Kidney tubule cell (primary cell): ENCODE measurements around the gene CPNE8.
A peak's percentile ranks its signal among the peaks of the same experiment; 100 is the strongest.

Experiments
- DNase-seq: peaks from one replicate; pipeline ENCODE4 v3.0.0-alpha.2; 2018; ENCODE audit warnings: low spot score

Gene CPNE8

DNA sequence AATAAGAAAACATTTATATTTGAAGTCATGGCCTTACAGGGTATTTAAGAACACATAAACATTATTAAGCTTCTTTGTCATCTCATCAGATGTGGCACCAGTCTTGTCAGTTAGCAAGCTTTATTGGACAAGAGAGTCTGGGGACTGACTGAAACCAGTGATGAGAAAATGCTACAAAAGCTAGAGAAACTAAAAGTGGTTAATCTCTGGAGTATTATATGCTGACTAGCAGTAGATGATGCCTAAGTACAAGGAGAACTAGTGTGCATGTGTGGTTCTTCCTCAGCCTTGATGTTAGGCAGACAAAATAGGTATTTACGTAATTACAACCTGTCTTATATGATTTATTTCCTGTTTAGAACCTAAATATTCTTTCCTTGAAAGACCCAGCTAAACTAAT lies 176.5 kb downstream of the CPNE8 start:
- no peak for DNase-seq

DNA sequence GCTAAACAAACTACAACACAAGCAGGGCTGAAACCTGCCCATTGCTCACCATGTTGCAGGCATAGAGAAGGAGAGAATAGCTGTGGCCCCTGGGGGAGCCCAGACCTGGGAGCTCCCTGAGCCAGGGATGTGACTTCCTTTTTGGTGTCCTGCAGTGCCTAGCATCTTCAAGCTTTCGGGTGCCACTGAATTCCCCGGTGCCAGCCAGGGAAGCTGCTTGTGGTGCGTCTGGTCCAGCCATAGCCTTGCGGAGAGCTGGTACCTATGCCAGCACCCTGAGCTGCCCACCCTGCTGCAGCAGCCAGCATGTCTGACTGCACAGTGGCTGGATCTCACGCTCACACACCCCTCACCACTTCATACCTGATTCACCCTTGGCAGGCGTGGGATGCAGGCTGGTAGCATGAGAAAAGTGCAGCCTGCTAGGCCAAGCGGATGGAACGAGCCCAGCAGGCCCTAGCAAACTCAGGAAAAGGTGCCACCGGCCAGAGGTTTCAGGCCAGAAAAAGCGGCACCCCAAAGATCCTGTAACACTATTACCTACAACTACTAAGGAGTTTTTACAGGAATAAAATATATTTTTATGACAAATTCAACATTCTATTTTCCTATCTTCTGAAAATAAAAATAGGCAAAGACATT lies 183.7 kb downstream of the CPNE8 start:
- no peak for DNase-seq

DNA sequence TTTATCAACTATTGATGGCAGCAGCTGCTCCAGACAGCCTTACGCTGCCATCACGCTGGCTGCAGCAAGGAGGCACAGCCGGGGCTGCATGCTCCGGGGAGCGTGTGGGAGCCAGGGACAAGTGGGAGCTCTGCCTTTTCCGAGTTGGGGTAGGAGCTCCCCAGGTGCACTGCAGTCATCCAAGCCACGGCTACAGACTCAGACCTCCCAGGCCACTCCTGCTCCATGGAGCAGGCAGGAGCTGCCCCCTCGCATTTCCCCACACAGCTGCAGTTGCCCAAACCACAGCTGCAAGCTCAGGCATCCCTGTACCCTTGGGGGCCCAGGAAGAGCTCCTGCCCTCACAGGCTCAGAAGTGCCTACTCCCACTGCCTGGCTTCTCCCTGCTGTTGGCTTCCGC lies 184.7 kb downstream of the CPNE8 start:
- no peak for DNase-seq

DNA sequence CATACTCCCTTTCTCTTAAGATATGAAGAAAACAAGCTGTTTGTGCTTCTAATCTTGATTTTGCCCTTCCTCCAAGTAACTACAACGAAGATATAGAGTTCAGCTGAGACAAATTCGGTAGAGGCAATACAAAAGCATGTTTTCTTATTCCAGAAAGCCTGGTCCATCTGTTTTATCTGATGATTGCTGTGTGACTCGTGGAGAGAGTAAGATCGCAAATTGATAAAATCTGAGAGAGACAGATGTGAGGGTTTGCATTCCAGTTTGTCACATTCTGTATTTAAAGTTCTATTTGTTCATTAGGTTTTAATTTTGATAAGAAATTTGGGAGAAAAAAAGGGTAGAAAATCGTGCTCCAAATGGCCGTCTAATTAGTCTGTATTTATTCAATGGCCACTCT lies 192.1 kb downstream of the CPNE8 start:
- DNase-seq: no peak

DNA sequence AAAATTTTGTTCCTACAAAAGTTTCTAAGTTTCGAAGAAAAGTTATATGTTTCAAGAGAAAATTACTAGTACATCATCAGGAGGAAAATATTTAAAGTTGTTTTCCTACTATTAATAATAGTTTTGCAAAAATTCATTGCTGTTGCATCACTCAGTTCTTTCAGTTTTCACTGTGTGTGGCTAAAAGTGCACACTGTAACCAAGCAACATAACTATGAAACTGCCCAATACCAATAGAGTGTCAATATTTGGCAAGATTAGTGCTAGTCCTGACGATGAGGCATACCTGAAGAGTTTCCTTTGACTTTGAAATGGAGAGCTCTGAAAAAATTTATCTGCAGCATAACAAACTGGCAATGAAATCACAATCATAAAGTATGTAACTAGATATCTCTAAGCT lies 194.3 kb downstream of the CPNE8 start:
- DNase-seq: no peak

DNA sequence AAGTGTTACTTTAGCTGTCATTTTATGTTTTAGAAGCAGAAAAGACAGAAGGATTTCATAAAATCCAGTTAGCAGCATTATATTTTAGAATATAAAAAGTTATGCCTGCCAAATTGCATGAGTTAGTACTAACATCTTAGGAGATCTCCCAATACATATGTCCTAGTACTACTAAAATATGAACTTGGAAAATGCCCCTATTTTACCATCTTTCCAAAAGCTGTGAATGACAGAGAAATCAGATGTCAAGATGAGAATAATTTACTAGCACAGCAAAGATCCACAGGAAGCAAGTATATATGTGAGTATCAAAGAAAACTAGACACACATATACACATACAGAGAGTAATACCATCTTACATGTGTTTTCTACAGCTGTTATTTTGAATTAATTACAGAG lies 196.9 kb downstream of the CPNE8 start:
- no peak for DNase-seq

DNA sequence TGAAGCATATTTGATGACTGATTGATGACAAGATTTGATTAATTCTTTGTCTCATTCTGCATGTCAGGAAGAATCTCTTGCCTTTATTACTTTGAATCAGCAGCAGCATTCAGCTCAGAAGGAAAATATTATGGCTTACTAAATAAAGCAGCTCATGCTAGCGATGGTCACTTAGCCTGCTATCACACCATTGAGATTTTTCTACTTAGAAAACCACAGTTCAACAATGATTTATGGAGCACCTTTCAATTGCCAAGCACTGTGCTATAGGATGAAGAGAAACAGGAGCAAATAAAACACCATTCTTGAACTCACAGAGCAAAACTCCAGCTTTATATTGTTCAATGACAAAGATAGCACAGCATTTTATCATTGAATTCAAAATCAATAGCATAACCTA lies 197.7 kb downstream of the CPNE8 start:
- no peak for DNase-seq

DNA sequence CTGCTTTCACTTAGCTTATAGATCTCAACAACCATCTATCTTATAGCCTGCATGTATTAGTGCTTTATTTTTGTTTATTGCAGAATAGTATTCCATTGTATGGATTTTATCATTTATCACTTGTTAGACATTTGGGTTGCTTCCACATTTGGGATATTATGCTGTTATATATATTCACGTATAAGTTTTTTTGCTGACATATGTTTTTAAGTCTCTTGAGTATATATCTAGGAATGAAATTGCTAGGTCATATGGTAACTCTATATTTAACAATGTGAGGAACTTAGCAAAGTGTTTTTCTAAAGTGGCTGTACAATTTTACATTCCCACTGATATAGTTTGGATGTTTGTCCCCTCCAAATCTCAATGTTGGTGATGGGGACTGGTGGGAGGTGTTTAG lies 208.1 kb downstream of the CPNE8 start:
- no peak for DNase-seq

DNA sequence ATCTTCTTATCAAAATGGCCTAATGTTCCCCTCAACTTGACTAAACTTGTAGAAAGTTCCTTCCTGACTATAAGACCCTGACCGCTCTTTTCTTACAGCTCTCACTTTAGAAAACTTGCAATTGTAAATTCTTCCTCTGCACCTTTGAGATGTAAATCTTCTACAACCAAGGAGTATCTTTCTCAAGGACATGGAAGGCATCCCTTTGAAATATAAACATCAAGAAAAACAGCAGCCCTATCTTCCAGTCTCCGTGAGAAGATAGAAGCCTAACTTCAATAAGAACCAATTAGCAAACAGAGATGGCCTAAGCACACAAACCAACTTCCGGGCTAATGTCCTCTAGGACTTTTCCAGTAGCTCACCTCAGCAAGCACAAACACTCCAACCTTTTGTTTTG lies 210.3 kb downstream of the CPNE8 start:
- DNase-seq: no peak

DNA sequence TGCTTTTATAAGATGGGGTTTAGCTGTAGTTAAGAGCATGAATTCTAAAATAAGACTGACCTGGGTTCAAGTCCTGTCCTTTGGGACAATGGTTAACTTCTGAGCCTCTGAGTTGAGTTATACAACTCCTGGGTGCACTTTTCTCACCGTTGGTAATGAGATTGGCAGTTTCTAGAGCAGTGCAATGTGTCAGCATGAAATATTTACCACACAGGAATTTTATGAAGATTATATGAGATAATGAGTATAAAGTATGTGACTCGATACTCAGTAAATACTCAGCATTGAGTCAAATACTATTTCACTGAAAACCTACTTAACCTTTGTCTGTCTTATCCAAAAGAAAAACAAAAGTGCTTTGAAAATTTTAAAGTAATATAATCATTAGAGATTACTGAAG lies 214.2 kb downstream of the CPNE8 start:
- peak; percentile 26 for DNase-seq

DNA sequence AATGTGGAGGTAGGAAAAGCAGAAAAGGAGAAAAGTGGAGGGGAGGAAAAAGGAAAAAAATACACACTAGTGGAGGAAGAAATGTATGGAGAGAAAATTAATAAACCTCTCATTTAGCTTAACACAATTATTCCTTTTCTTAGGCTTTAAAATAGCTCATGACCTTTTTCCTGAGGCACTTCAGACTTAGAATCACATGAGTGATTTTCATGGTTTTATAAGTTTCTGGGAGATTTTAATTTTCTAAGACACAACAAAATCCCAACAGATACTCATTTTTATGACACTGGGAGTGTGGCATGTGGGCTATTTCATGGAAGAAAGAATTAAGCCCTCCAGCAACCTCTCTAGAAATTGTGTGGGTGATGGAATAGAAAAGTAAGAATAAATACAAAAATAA lies 214.7 kb downstream of the CPNE8 start:
- DNase-seq: no peak

DNA sequence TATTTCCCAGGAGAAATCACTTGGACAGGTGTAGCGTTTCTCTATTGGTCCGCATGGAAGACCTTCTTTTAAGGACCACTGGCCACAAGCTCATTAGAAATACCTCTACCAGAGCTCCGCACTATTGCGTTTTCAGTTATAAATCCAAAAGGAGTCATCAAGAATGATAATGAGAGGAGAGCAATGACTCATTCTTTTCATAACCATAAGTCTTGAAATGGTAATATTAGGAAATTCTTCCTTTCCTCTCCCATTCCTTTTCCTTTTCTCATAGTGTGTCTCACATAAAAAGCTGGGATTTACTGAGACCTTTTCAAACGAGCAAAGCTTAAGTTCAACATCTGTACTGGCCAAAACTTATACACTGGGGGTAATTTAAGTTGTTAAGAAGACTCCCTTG lies 215.7 kb downstream of the CPNE8 start:
- DNase-seq: no peak

DNA sequence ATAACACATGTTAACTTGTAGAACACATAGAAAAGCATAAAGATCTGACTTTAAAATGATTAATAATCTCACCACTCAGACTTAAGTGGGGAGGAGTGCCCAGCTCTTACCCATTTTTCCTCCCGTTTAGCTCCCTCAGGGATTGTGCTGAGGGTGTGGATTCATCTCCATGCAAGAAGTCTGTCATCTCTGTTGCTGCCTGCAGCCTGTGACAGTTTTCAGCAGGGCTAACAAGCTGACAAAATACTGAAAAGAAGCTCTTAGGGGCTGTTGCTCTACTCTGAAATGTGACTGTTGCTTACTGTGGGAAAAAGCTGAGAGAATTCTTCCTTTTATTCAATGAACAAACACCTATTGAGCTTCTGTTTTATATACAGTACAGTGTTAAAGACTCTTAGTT lies 216.2 kb downstream of the CPNE8 start:
- DNase-seq: no peak

DNA sequence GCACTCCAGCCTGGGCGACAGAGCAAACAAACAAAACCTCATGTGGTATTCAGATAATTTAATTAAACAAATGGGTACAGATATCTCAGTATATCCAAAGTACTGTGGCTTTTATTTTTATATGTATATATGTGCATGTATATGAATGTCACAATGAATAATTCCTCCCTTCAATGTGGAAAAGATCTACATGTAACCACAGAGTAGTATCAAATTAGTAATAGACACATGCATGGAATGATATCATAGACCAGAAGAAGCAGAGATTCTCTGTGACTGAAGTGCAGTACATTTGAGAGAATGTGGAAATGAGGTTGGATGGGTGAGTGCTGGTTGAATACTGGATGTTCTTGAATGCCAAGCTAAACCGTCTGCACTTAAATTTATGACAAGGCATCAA lies 222.9 kb downstream of the CPNE8 start:
- no peak for DNase-seq

DNA sequence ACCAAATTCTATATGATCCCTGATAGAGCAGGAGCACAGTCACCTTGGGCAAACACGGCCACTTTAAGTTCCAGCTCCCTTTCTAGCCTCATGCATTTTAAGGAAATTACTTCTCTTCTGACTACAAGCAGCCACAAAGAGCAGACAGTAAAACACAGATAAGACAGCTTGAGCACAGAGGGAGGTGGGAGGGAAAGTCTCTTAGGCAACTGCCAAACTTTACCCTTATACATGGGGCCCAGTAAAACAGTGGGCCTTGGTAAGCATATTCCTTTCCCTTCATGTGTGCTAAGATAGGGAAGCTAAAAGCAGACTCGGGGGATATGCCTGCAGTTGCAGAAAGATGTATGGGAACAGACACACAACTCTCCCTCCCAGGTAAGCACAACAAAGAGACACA lies 235.9 kb downstream of the CPNE8 start:
- DNase-seq: no peak

DNA sequence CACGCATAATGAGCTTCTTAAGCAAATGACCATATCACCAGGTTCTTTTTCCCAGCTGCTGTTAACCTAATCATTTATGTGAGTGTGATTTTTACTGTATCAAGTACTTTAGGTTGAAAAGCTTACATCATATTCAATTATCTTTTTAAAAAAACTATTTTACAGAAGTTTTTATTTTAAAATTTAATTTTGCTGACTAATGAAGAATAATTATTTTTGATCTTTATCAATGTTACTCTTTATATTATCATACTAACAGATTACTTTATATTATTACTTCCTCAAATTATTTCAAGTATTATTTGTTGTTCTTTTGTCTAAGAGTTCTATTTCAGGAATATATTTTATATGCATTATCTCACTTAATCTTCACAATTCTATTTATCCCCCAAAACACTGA lies 236.3 kb downstream of the CPNE8 start:
- no peak for DNase-seq

DNA sequence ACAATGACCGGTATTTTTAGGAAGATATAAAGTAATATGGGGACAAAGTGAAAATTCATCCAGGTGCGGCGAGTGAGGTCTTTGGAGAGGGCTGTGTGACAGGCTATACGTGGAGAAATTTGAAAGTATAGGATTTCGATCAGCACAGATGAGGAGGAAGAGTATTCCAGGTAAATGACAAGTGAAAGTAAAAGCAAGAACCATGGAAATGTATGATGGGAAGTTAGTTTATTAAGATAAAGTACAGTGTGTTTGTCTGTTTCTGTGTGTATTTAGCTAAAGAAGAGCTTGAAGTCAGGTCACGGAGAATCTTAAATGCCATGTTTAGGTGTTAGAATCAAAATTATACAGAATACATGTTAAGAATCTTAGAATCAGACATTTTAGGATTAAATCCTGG lies 239.0 kb downstream of the CPNE8 start:
- DNase-seq: no peak

DNA sequence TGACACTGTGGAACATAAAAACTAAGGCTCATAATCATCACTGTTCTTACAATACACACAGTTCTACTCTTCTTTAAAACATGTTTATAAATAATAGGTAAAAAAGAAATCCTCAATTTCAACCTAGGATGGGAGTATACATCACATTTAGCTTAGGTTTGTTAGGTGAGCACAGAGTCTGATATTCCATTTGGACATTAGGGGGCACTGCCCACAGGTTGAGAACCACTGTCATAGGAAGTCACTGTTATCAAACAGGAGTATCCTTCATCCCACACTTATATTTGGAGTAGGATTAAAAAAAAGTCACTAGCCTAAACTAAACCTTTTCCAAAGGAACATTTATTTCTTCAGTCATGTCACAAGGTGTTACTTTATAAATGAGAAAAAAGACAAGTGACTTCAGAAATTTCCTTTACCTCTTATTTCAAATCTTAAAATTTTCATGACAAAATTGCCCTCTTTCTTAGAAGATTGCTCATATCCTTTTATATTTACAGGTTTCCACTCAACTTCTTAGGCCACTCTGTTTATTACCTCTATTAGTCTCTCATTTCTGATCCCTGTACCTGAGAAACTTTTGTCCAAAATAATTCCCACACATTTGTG lies 240.6 kb downstream of the CPNE8 start:
- peak; percentile 43 for DNase-seq

DNA sequence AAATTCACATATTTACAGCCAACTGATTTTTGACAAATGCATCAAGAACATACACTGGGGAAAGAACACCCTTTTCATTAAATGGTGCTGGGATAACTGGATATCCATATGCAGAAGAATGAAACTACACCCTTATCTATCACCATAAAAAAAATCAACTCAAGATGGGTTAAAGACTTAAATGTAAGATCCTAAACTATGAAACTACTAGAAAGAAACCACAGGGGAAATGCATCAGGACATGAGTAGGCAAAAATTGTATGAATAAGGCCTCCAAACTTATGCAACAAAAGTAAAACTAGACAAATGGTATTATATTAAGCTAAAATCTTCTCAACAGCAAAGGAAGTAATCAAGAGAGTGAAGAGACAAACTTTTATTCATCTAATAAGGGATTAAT lies 242.6 kb downstream of the CPNE8 start:
- no peak for DNase-seq

DNA sequence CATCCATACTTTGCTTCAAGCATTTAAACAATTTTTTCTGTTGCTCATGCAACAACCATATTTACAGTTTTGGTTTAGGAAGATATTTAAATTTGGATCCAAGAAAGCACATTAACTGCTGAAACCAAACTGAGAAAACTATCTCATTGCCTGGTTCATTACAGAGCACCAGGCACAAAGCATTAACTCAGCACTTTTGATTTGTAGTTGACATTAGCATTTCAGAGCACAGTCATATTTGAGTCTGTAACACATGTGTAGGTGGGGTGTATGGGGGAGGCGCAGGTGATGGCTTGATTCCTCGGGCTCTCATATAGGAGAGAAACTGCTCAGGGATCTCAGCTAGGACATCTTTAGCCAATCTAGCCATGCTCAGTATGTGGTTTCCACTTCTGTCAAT lies 251.7 kb downstream of the CPNE8 start:
- no peak for DNase-seq

DNA sequence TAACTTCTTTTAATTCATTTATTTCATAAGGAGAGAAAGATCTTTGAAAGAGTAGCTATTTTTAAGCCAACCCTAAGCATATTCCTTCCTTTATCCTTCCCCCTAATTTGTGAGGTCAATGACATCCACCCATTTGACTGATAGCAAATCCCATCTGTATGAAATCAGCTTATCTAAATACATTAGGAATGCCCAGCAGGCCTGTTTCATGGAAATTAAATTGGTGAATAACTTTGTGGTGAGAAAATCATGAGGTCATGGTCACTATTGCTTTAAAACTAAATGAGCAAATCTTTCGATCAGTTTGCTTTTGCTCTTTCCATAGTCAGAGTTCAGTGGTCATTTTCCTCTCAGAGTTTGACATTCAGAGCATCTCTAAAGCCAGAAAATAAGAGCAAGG lies 256.6 kb downstream of the CPNE8 start:
- no peak for DNase-seq

DNA sequence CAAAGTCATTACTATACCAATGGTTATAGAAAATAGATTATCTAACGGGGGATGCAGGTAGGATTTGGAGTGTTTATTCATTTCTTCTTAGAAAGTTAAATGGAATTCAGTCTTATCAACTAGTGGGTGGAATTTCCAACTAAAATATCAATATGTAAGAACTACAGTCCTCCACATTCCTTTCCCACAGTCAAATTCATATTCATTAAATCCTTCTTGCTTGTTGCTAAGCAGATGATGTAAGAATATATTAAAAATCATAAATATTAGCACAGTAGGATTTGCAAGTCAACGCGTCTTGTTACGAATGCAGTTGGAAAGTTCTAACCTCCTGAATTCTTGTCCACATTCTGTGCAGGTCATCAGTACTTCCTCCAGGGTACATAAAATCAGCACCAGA lies 259.2 kb downstream of the CPNE8 start:
- DNase-seq: no peak

DNA sequence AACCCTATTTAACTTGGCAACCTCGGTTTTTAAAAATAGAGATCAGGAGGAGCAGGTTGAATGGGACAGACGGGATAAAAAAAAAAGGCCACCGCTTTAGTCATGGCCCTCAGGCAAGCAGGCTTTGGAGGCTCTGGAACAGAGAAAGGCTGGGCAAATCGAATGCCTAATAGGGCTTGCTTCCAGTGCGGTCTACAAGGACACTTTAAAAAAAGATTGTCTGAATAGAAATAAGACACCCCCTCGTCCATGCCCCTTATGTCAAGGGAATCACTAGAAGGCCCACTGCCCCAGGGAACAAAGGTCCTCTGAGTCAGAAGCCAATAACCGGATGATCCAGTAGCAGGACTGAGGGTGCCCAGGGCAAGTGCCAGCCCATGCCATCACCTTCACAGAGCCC lies 265.8 kb downstream of the CPNE8 start:
- DNase-seq: no peak

DNA sequence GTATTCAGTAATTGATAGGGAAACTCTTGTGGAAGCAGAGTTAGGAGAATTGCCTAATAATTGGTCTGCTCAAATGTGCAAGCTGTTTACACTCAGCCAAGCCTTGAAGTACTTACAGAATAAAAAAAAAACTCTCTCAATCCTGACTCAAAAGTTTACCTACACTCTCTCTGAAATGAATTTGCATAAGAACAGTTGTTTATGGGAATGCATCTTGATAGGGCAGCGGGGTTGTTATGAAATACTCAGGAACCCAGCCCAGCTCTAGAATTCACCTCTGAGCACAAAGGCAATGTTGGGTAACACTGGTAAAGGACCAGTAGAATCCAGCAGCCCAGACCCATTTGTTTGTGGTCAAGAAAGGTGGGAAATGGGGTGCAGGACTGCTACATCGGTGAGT lies 267.0 kb downstream of the CPNE8 start:
- no peak for DNase-seq

DNA sequence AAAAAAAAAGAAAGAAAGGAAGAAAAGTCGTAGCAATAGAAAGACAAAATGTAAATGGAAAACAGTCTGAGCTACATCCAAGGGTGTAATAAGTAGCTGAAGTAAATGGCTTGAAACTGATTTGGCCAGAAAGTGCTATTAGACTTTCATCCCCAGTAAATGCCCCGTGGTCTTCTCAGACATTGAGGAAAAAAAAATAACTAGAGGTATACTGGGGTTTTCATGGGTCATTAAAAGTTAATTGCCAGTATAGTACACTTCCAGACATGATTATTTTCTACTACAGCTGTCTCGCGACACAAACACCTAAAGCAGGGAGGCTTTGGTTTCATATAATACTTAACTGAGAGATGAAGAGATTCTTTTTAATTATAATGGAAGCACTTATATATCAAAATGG lies 271.9 kb downstream of the CPNE8 start:
- DNase-seq: no peak
